MG63 (cell line): ENCODE measurements around the gene HSD17B1. TPM values are rescaled to one million over a fixed set of nuclear protein-coding genes. Genes with fewer than 3 reads are reported as not detected.

Experiments
- DNase-seq: peaks from one replicate; pipeline ENCODE4 v3.0.0-alpha.2; 2020
- H3K27me3 ChIP-seq: fragments of 250-450 bp; sonication (Bioruptor Pico); 2 replicates; pipeline ENCODE4 v1.5.1; 2020; ENCODE audit warnings: mild to moderate bottlenecking, moderate library complexity
- H3K36me3 ChIP-seq: fragments of 250-450 bp; sonication (Bioruptor Pico); 2 replicates; pipeline ENCODE4 v1.5.1; 2020; ENCODE audit warnings: mild to moderate bottlenecking, moderate library complexity
- H3K4me3 ChIP-seq: fragments of 250-450 bp; sonication (Bioruptor Pico); 2 replicates; pipeline ENCODE4 v1.5.1; 2020; ENCODE audit warnings: mild to moderate bottlenecking, moderate library complexity
- H3K9me3 ChIP-seq: fragments of 250-450 bp; sonication (Bioruptor Pico); 2 replicates; pipeline ENCODE4 v1.5.1; 2020; ENCODE audit warnings: mild to moderate bottlenecking, moderate library complexity
- total RNA-seq: library from RNA; depleted of rRNA; stranded (reverse); fragments of >200 nt; shearing (Covaris generic); gene quantifications from 2 replicates; pipeline ENCODE4 v1.2.3, GENCODE V29; 2014; ENCODE audit warnings: low replicate concordance

The HSD17B1 gene
- total RNA-seq, 1 experiment from 2014 or later: 2.8 TPM

- no peak for DNase-seq
- H3K4me3 ChIP-seq: no peak overlapping the region
- peaks cover 81% of the 10 kb centered on the region for H3K36me3 ChIP-seq
- H3K27me3 ChIP-seq: no peaks in the 10 kb centered on the region
- no peaks in the 10 kb centered on the region for H3K9me3 ChIP-seq
These were observed 18.9 kb downstream of the HSD17B1 start for GRCh38 chr17:42571435-42572225.

GRCh38 chr17:42573095-42573494 lies 20.4 kb downstream of the HSD17B1 start:
- H3K36me3 ChIP-seq: peaks cover 83% of the 10 kb centered on the region
- no peak for DNase-seq
- no peaks in the 10 kb centered on the region for H3K9me3 ChIP-seq
- H3K27me3 ChIP-seq: no peaks in the 10 kb centered on the region
- no peak overlapping the region for H3K4me3 ChIP-seq

GRCh38 chr17:42574463-42574862 lies 21.7 kb downstream of the HSD17B1 start:
- no peaks in the 10 kb centered on the region for H3K27me3 ChIP-seq
- no peak overlapping the region for H3K4me3 ChIP-seq
- H3K9me3 ChIP-seq: no peaks in the 10 kb centered on the region
- peaks cover 71% of the 10 kb centered on the region for H3K36me3 ChIP-seq
- DNase-seq: no peak

GRCh38 chr17:42577140-42577531 lies 24.4 kb downstream of the HSD17B1 start:
- no peaks in the 10 kb centered on the region for H3K27me3 ChIP-seq
- DNase-seq: no peak
- H3K36me3 ChIP-seq: peaks cover 61% of the 10 kb centered on the region
- H3K9me3 ChIP-seq: no peaks in the 10 kb centered on the region
- H3K4me3 ChIP-seq: peak overlapping the region; percentile 93

GRCh38 chr17:42577532-42578281 lies 25.0 kb downstream of the HSD17B1 start, which contains the start of gene PSMC3IP:
Gene PSMC3IP, minus strand, starts transcription at chr17:42577729. Its CDS starts 43 bp downstream, at chr17:42577686.
- Histone ChIP-seq H3K4me3 (peak within 1 kb of the TSS; percentile 93), H3K9me3 (no peaks in the 10 kb centered on the region), H3K36me3 (peaks cover 62% of the 10 kb centered on the region), H3K27me3 (no peaks in the 10 kb centered on the region)
- peak; percentile 97 for DNase-seq

- Histone ChIP-seq H3K9me3 (no peaks in the 10 kb centered on the region), H3K4me3 (peak overlapping the region; percentile 93), H3K27me3 (no peaks in the 10 kb centered on the region), H3K36me3 (peaks cover 60% of the 10 kb centered on the region)
- DNase-seq: peak; percentile 73
These were observed 25.7 kb downstream of the HSD17B1 start for GRCh38 chr17:42578282-42578869.

GRCh38 chr17:42579794-42580551 lies 27.2 kb downstream of the HSD17B1 start:
- DNase-seq: no peak
- Histone ChIP-seq H3K9me3 (no peaks in the 10 kb centered on the region), H3K36me3 (peaks cover 57% of the 10 kb centered on the region), H3K27me3 (no peaks in the 10 kb centered on the region), H3K4me3 (no peak overlapping the region)

GRCh38 chr17:42581744-42582270 lies 29.1 kb downstream of the HSD17B1 start:
- H3K9me3 ChIP-seq: no peaks in the 10 kb centered on the region
- DNase-seq: no peak
- H3K36me3 ChIP-seq: peaks cover 61% of the 10 kb centered on the region
- H3K4me3 ChIP-seq: no peak overlapping the region
- H3K27me3 ChIP-seq: no peaks in the 10 kb centered on the region

GRCh38 chr17:42584880-42585279 lies 32.2 kb downstream of the HSD17B1 start:
- Histone ChIP-seq H3K9me3 (no peaks in the 10 kb centered on the region), H3K4me3 (no peak overlapping the region), H3K27me3 (no peaks in the 10 kb centered on the region), H3K36me3 (peaks cover 69% of the 10 kb centered on the region)
- no peak for DNase-seq

GRCh38 chr17:42585353-42585752 lies 32.6 kb downstream of the HSD17B1 start:
- no peak overlapping the region for H3K4me3 ChIP-seq
- no peaks in the 10 kb centered on the region for H3K9me3 ChIP-seq
- no peak for DNase-seq
- H3K36me3 ChIP-seq: peaks cover 71% of the 10 kb centered on the region
- H3K27me3 ChIP-seq: no peaks in the 10 kb centered on the region

- no peak overlapping the region for H3K4me3 ChIP-seq
- peaks cover 69% of the 10 kb centered on the region for H3K36me3 ChIP-seq
- no peak for DNase-seq
- no peaks in the 10 kb centered on the region for H3K27me3 ChIP-seq
- no peaks in the 10 kb centered on the region for H3K9me3 ChIP-seq
These were observed 33.9 kb downstream of the HSD17B1 start for GRCh38 chr17:42586514-42587230.

GRCh38 chr17:42590886-42591285 lies 38.2 kb downstream of the HSD17B1 start:
- Histone ChIP-seq H3K36me3 (peaks cover 33% of the 10 kb centered on the region), H3K9me3 (no peaks in the 10 kb centered on the region), H3K4me3 (no peak overlapping the region), H3K27me3 (no peaks in the 10 kb centered on the region)
- DNase-seq: no peak

GRCh38 chr17:42591411-42591810 lies 38.7 kb downstream of the HSD17B1 start:
- H3K9me3 ChIP-seq: no peaks in the 10 kb centered on the region
- peaks cover 30% of the 10 kb centered on the region for H3K36me3 ChIP-seq
- no peak for DNase-seq
- no peak overlapping the region for H3K4me3 ChIP-seq
- no peaks in the 10 kb centered on the region for H3K27me3 ChIP-seq

GRCh38 chr17:42596386-42596785 lies 43.7 kb downstream of the HSD17B1 start:
- H3K4me3 ChIP-seq: no peak overlapping the region
- H3K27me3 ChIP-seq: no peaks in the 10 kb centered on the region
- no peaks in the 10 kb centered on the region for H3K9me3 ChIP-seq
- no peak for DNase-seq
- no peaks in the 10 kb centered on the region; the same call in none of the 2 replicates for H3K36me3 ChIP-seq

GRCh38 chr17:42598905-42599304 lies 46.2 kb downstream of the HSD17B1 start:
- Histone ChIP-seq H3K27me3 (no peaks in the 10 kb centered on the region), H3K9me3 (no peaks in the 10 kb centered on the region), H3K36me3 (peaks cover 5% of the 10 kb centered on the region), H3K4me3 (no peak overlapping the region)
- DNase-seq: no peak

GRCh38 chr17:42603318-42603717 lies 50.6 kb downstream of the HSD17B1 start:
- DNase-seq: no peak
- Histone ChIP-seq H3K9me3 (no peaks in the 10 kb centered on the region), H3K4me3 (no peak overlapping the region), H3K36me3 (peaks cover 5% of the 10 kb centered on the region), H3K27me3 (no peaks in the 10 kb centered on the region)
